ENCODE results near the gene WFDC2. TPM values are rescaled to one million over a fixed set of nuclear protein-coding genes. Genes with fewer than 3 reads are reported as not detected.

WFDC2 gene
- total and polyA plus RNA-seq, 2 of the 8 experiments (the other 6 are each of a cell fraction or from before 2014, with no cell fraction given), result 77.9 to 137 TPM

DNA sequence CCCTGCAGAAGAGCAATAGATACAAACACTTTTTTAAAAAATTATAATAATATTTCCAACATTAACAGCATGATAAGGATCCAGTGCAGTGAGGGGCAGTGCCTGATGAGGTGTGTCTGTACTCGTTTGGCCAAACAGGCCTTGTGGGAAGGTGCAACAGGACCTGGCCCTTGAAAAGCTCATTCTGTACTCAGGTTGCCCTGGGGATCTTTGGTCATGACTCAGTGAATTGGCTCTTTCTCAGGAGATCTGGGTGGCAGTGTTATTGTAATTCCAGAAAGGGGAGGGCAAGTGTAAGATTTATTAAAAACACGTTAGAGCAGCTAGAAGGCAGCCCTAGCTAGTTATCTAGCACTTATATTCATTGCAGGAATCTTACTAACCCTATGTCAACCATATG, 48.7 kb downstream of the WFDC2 start:
- ChIA-PET CTCF (ENCODE audit: partially characterized antibody) (interaction anchor here (0.9 to 1.5 kb wide), 5 partner anchors 20 to 253 kb away, joined by 3 to 6 read pairs (median 3); no protein-coding TSS in a partner anchor), POLR2A (ENCODE audit: partially characterized antibody) (no interaction called here)
- FAIRE-seq, result no peak
- TF ChIP-seq, protein P1, sequence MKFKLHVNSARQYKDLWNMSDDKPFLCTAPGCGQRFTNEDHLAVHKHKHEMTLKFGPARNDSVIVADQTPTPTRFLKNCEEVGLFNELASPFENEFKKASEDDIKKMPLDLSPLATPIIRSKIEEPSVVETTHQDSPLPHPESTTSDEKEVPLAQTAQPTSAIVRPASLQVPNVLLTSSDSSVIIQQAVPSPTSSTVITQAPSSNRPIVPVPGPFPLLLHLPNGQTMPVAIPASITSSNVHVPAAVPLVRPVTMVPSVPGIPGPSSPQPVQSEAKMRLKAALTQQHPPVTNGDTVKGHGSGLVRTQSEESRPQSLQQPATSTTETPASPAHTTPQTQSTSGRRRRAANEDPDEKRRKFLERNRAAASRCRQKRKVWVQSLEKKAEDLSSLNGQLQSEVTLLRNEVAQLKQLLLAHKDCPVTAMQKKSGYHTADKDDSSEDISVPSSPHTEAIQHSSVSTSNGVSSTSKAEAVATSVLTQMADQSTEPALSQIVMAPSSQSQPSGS (IDR thresholded peaks at IDR 0.05; ENCODE audit: low read length), result no peak
- TF ChIP-seq TEAD4 (IDR thresholded peaks at IDR 0.05; ENCODE audit: low read depth, low read length) (no peak), NRF1 (IDR thresholded peaks at IDR 0.05; ENCODE audit: low read depth, low read length) (no peak), RFX5 (IDR thresholded peaks at IDR 0.05; ENCODE audit: borderline replicate concordance, low read depth, low read length) (no peak), EGR1 (IDR thresholded peaks at IDR 0.05; ENCODE audit: borderline replicate concordance, low read depth, low read length) (no peak), BACH1 (IDR thresholded peaks at IDR 0.05; ENCODE audit: low read length) (no peak), SUZ12 (IDR thresholded peaks at IDR 0.05; ENCODE audit: low read length) (no peak), HDAC6 (IDR thresholded peaks at IDR 0.05; ENCODE audit: low read depth, low read length) (no peak), KDM1A (IDR thresholded peaks at IDR 0.05; ENCODE audit: borderline replicate concordance, low read length) (no peak), NANOG (IDR thresholded peaks at IDR 0.05; ENCODE audit: insufficient read depth, low read depth, low read length, poor library complexity, severe bottlenecking) (no peak)

More for the DNA sequence above, 48.7 kb downstream of the WFDC2 start:
- no peak overlapping the region for H2BK12ac ChIP-seq (ENCODE audit: low read depth, low read length)
- no peaks in the 10 kb centered on the region for H3K9me3 ChIP-seq (ENCODE audit: insufficient read depth in 2 of 2, low read depth in 1 of 2, low read length in 1 of 2)
- no peaks in the 10 kb centered on the region for H3K23me2 ChIP-seq (ENCODE audit: low read depth, low read length)
- no peak for DNase-seq (ENCODE audit: low read depth in 1 of 2, low spot score in 2 of 2)
- H3K14ac ChIP-seq (ENCODE audit: insufficient read length), result no peak overlapping the region
- no peaks in the 10 kb centered on the region for H3K36me3 ChIP-seq (ENCODE audit: control insufficient read depth in 2 of 4, insufficient read depth in 4 of 4, low read length in 3 of 4)
- no peak overlapping the region for H2BK20ac ChIP-seq (ENCODE audit: low read length)
- H3K18ac ChIP-seq (ENCODE audit: extremely low read depth, low read length), result no peak overlapping the region
- H3K23ac ChIP-seq (ENCODE audit: insufficient read length), result no peak overlapping the region
- H3K4me1 ChIP-seq (replicated peaks in 1 of 4; ENCODE audit: control insufficient read depth in 3 of 4, insufficient read depth in 4 of 4, low read length in 3 of 4), result no peaks in the 10 kb centered on the region
- no peak overlapping the region for H3K4me3 ChIP-seq (ENCODE audit: extremely low read depth in 1 of 4, insufficient read depth in 2 of 4, low read depth in 3 of 4, low read length in 4 of 4)
- H3K79me1 ChIP-seq (ENCODE audit: low read depth, low read length), result no peaks in the 10 kb centered on the region
- H3K9ac ChIP-seq (replicated peaks in 1 of 4; ENCODE audit: extremely low read depth in 1 of 4, low read depth in 3 of 4, low read length in 3 of 4), result no peak overlapping the region
- no peak overlapping the region for H2BK120ac ChIP-seq (replicated peaks; ENCODE audit: low read depth, low read length)
- H4K5ac ChIP-seq (ENCODE audit: insufficient read length, low read depth, low read length), result no peak overlapping the region
- H3K56ac ChIP-seq (replicated peaks; ENCODE audit: insufficient read length, low read depth, low read length), result no peak overlapping the region
- no peak overlapping the region for H3K27ac ChIP-seq (ENCODE audit: low read depth, low read length)
- H2AK5ac ChIP-seq (ENCODE audit: low read depth, low read length), result no peak overlapping the region
- H2BK5ac ChIP-seq (ENCODE audit: low read depth, low read length), result no peak overlapping the region
- no peaks in the 10 kb centered on the region for H3K79me2 ChIP-seq (ENCODE audit: control insufficient read depth in 1 of 2, insufficient read depth in 2 of 2, low read length in 2 of 2)
- H2BK15ac ChIP-seq (ENCODE audit: low read length), result no peak overlapping the region
- no peak overlapping the region for H3K4ac ChIP-seq (replicated peaks; ENCODE audit: insufficient read length, low read depth, low read length)
- no peaks in the 10 kb centered on the region for H3K27me3 ChIP-seq (replicated peaks in 1 of 4; ENCODE audit: control insufficient read depth in 3 of 4, extremely low read depth in 1 of 4, insufficient read depth in 3 of 4, low read length in 3 of 4)
- H4K8ac ChIP-seq (ENCODE audit: extremely low read depth, insufficient read depth, low read length), result no peak overlapping the region
- H3K4me2 ChIP-seq (ENCODE audit: insufficient read depth in 1 of 2, low read depth in 2 of 2, low read length in 2 of 2), result no peak overlapping the region
- H2AFZ ChIP-seq (ENCODE audit: low read length), result no peak overlapping the region
- H4K20me1 ChIP-seq (replicated peaks in 1 of 2; ENCODE audit: control insufficient read depth in 1 of 2, insufficient read depth in 2 of 2, low read length in 2 of 2), result no peaks in the 10 kb centered on the region
- H4K91ac ChIP-seq (replicated peaks; ENCODE audit: insufficient read length, low read length), result no peak overlapping the region
- WGBS, 2 experiments (ENCODE audit: extremely low coverage in 1 of 2, insufficient coverage in 1 of 2, insufficient read length in 1 of 2, insufficient replicate concordance in 2 of 2, low coverage in 1 of 2, low lambda C conversion rate in 2 of 2, missing lambda C conversion rate in 1 of 2), result 85% methylated on average over 2 of the region's 2 CpGs; no CpG with 5 or more reads in 1 of the 2 experiments

All from H1 (cell line).